A549 (cell line): ENCODE measurements around the gene SPTBN5.

Experiments
- CHD2 ChIP-seq: fragments of 150-350 bp; IDR thresholded peaks from 2 replicates; pipeline ENCODE4 v1.6.1; 2014; ENCODE audit warnings: low read length; ENCODE audit not compliant: partially characterized antibody
- CHD4 ChIP-seq: fragments of 200-600 bp; sonication (generic); IDR thresholded peaks from 2 replicates; pipeline ENCODE4 v1.6.1; 2016; ENCODE audit warnings: antibody characterized with exemption, mild to moderate bottlenecking, borderline replicate concordance
- CTCF ChIP-seq: fragments of >200 bp; sonication (Bioruptor Twin); formaldehyde crosslinking; IDR thresholded peaks from 3 replicates; pipeline ENCODE4 v1.5.1; 2016
- HDAC2 ChIP-seq: fragments of 200-600 bp; sonication (generic); IDR thresholded peaks from 2 replicates; pipeline ENCODE4 v1.6.1; 2016
- KDM5A ChIP-seq: fragments of 200-600 bp; sonication (generic); IDR thresholded peaks from 2 replicates; pipeline ENCODE4 v1.6.1; 2016; ENCODE audit warnings: antibody characterized with exemption, mild to moderate bottlenecking
- MYC ChIP-seq: IDR thresholded peaks from 2 replicates; pipeline ENCODE4 v1.6.1; 2012; ENCODE audit warnings: mild to moderate bottlenecking, inconsistent platforms, low read length, improper control_type of control experiment, borderline replicate concordance
- PHF8 ChIP-seq: fragments of 200-600 bp; sonication (generic); IDR thresholded peaks from 2 replicates; pipeline ENCODE4 v1.6.1; 2016; ENCODE audit warnings: low read depth, mild to moderate bottlenecking, antibody characterized with exemption, moderate library complexity, borderline replicate concordance
- POLR2A ChIP-seq: IDR thresholded peaks from 2 replicates; pipeline ENCODE4 v1.6.1; 2012; ENCODE audit warnings: mild to moderate bottlenecking, low read length

- TF ChIP-seq CTCF (no peak), CHD2 (no peak), CHD4 (no peak), HDAC2 (no peak), PHF8 (no peak), KDM5A (no peak), POLR2A (no peak), MYC (no peak)
Measured at GRCh38 chr15:41926185-41927056, 32.6 kb upstream of the SPTBN5 start.
